GM12801 (cell line): Measurements from ENCODE around the gene HLA-DPB1.

Experiments used
- TF ChIP-seq, protein P1 (sequence below): IDR thresholded peaks from one replicate; pipeline ENCODE4 v1.5.1; 2011; ENCODE audit warnings: control low read depth; ENCODE audit not compliant: insufficient read length; ENCODE audit errors: extremely low read depth

Gene HLA-DPB1

DNA sequence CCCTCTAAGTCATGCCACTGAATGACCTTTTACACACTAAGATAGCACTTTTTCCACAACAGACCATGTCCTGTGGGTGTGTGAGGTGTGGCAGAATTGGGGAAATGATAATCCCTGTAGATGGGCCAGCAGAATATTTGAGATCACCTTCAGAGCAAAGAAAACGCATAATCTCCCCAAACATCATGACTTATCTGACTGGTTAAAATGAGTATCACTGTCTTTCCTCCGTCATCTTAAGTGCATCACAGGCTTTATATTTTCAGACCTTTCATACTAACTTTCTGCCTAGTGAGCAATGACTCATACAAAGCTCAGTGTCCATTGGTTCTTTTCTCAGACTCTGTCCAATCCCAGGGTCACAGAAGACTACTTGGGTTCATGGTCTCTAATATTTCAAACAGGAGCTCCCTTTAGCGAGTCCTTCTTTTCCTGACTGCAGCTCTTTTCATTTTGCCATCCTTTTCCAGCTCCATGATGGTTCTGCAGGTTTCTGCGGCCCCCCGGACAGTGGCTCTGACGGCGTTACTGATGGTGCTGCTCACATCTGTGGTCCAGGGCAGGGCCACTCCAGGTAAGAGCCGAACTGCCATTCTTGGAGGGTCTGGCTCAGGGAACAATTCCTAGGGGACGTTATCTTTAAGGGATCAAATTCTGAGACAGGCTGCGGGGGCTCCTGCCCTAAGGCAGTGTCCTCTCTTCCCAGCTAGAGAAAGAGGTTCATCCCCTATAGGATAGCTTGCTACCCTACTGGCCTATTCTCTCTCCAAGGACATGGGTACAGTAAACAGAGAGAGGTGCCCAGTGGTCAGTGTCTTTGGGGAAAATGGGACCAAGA is at the start of gene HLA-DPB1:
HLA-DPB1 (plus strand) TSS at position 423 of the 838 bp plus-strand sequence; CDS start at position 475, 52 bp downstream.
- TF ChIP-seq, protein P1, sequence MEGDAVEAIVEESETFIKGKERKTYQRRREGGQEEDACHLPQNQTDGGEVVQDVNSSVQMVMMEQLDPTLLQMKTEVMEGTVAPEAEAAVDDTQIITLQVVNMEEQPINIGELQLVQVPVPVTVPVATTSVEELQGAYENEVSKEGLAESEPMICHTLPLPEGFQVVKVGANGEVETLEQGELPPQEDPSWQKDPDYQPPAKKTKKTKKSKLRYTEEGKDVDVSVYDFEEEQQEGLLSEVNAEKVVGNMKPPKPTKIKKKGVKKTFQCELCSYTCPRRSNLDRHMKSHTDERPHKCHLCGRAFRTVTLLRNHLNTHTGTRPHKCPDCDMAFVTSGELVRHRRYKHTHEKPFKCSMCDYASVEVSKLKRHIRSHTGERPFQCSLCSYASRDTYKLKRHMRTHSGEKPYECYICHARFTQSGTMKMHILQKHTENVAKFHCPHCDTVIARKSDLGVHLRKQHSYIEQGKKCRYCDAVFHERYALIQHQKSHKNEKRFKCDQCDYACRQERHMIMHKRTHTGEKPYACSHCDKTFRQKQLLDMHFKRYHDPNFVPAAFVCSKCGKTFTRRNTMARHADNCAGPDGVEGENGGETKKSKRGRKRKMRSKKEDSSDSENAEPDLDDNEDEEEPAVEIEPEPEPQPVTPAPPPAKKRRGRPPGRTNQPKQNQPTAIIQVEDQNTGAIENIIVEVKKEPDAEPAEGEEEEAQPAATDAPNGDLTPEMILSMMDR, result no peak

DNA sequence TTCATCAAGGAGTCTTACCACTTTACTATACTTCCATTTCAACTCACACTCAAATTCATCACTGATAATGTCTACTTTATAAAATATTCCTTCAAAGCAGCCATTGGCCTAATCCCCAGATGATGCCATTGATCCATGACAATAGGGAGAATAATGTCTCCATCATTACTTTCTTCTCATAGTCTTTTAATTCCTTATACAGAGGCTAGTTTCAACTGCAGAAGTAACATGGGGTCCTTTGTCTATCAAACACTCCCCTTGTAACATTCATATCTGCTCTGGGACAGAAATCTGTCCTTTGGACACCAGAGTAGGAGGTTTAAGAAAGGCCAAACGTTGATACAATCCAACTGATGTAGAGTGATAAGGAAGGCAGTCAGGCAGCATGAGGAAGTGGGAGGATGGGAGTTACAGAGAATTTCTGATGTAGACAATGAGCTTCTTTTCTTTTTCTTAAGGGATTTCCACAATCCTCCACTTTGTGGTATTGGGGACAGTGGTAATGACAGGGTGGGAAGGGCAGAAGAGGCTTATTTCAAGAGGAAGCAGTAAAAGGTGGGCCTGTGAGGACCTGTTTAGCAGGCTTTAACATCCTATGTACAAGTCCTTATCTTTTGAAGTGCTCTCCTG is 47.5 kb upstream of the HLA-DPB1 start:
- TF ChIP-seq, protein P1, result no peak

DNA sequence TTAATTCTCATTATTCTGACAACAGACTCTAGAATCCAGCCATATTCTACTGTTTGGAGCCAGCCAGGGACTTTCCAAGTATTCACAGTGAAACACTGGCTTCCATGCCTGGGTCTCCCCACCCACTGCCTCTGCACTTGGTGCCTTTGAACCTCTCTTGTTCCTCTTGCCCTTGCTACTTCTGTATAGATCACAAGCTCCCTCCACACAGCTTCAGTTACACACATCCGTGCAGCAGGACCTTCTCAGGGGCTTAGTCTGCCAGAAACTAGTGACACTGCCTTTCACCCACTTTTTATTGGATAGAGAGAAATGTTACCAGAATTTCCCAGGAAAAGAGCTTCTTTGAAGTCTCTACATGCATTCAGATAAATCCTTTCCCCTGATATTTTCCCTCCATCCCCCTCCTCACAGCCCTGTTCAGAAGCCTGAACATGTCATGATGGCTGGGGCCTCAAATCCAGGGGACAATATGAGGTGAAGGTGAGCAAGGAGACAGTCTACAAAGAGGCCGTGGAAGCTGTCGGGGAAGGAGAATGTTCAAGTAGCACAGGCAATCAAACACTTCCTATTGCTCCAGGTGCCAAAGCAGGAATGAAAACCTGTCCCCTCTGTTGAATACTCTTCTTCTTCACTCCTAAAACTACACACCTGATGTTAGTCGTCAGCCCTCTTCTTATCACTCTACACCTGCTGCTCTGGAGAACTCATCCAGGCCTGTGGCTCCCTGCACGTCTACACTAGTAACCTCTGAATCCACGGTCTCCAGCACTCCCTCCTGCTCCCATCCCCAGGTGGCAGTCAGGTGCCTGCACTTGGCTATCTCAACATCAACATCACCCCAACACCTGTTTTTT is 46.2 kb upstream of the HLA-DPB1 start:
- TF ChIP-seq, protein P1, result no peak

DNA sequence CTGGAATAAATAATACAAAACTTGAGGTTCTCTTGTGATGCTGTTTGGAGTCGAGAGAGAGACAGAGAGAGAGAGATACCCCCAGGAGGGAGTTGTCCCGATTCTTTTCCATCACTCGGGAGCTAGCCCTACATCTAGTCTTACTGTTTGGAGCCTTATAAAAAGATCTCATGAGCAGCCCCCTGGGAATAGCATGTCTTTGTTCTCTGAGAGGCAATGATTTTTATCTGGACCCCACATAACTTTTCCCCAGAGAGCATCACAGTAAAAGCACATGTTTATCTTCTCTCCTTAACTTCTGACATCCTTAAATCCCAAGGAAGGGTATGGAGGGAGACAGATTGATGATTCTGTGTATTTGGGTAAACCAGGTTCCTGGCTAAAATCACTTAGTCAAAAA is 45.5 kb upstream of the HLA-DPB1 start:
- TF ChIP-seq, protein P1, result no peak

DNA sequence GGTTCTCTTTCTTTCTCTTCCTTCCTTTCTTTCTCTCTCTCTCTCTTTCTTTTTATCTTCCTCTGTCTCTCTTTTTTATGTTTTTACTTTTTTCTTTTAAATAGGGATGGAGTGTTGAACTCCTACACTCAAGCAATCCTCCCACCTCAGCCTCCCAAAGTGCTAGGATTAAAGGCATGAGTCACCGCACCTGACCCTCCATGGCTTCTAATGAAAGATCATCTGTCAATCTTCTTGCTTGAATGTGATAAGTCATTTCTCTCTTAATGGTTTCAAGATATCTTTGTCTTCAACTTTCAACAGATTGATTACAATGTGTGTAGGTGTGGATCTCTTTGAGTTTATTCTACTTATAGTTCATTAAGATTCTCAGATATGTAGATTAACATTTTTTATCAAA is 41.2 kb upstream of the HLA-DPB1 start:
- TF ChIP-seq, protein P1, result no peak

DNA sequence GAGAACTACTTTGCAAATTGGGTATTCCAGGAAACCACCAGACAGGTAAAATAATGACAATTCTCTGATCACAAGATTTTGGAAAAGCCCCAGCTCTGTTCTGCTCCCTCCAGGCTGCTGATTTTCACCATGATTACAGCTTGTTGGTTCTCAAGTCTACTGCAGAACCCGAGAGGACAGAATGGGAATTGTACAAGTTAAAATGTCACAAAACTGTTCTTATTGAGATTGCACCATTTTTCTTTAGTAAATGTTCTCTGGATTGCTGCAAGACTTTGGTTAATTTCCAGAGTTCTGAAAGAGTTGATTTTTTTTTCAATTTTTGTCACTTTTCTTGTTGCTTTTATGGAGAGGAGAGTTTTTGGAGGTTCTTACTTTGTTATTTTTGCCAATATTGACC is 39.3 kb upstream of the HLA-DPB1 start:
- TF ChIP-seq, protein P1, result no peak

DNA sequence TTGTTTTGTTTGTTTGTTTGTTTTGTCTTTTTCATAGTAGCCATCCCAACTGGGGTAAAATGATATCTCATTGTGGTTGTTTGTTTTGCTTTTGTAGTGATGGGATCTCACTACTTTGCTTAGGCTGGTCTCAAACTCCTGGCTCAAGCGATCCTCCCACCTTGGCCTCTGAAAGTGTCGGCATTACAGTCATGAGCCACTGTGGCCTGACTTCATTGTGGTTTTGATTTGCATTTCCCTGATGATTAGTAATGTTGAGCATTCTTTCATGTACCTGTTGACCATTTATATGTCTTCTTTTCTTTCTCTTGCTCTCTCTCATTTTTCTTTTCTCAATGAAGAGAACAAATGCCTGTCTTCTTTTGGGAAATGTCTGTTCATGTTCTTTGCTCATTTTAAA is 35.6 kb upstream of the HLA-DPB1 start:
- TF ChIP-seq, protein P1, result no peak
